Thymus (tissue), 11 donors: ENCODE data around the gene GPA33. TPM values are rescaled to one million over a fixed set of nuclear protein-coding genes. Genes with fewer than 3 reads are reported as not detected.

Experiments used
- DNase-seq, 9 donors: peaks; one replicate each; pipeline ENCODE4 v3.0.0-alpha.2; 2013; ENCODE audit warnings: low spot score in 9 of 9, low read depth in 6 of 9, missing footprints in 1 of 9
- H3K27ac ChIP-seq, 2 donors: one replicate each; pipeline ENCODE4 v1.5.1; 2013; ENCODE audit warnings: control low read depth in 1 of 2, low read depth in 1 of 2, low read length in 1 of 2, mild to moderate bottlenecking in 1 of 2, moderate library complexity in 1 of 2
- H3K27me3 ChIP-seq, 2 donors: one replicate each; pipeline ENCODE4 v1.5.1; 2013; ENCODE audit warnings: low read length in 1 of 2; ENCODE audit not compliant: control insufficient read depth in 2 of 2, insufficient read depth in 1 of 2
- H3K36me3 ChIP-seq, 2 donors: one replicate each; pipeline ENCODE4 v1.5.1; 2013; ENCODE audit warnings: low read length in 1 of 2, mild to moderate bottlenecking in 1 of 2, moderate library complexity in 1 of 2; ENCODE audit not compliant: control insufficient read depth in 2 of 2, insufficient read depth in 2 of 2
- H3K4me1 ChIP-seq, 2 donors: one replicate each; pipeline ENCODE4 v1.5.1; 2013; ENCODE audit warnings: low read length in 2 of 2; ENCODE audit not compliant: control insufficient read depth in 2 of 2, insufficient read depth in 2 of 2
- H3K4me3 ChIP-seq, 2 donors: one replicate each; pipeline ENCODE4 v1.5.1; 2013; ENCODE audit warnings: low read length in 2 of 2, control low read depth in 1 of 2, mild to moderate bottlenecking in 1 of 2
- H3K9me3 ChIP-seq, 2 donors: one replicate each; pipeline ENCODE4 v1.5.1; 2013; ENCODE audit warnings: low read length in 1 of 2, mild to moderate bottlenecking in 1 of 2; ENCODE audit not compliant: control insufficient read depth in 2 of 2, insufficient read depth in 1 of 2
- WGBS: extraction: QIAGEN DNeasy Blood & Tissue Kit; methylation state at CpG from one replicate; pipeline ENCODE4 v1.1.7; 2013; 5-methylcytosine and 5-hydroxymethylcytosine counted together
- polyA plus RNA-seq: library from polyadenylated mRNA; stranded (reverse); fragments of 200-250 nt; gene quantifications from one replicate; pipeline ENCODE4 v1.2.3, GENCODE V29; 2013
- total RNA-seq: library from RNA; stranded (reverse); fragments of 120-200 nt; gene quantifications from one replicate; pipeline ENCODE4 v1.2.4, GENCODE V29; 2013
- donor health status: healthy.

The GPA33 gene
- total and polyA plus RNA-seq, 2 donors = 2.3 to 3.5 TPM

- peak in 3 of 9 donors; percentile 6 to 49 (median 18) for DNase-seq
- WGBS = 17% methylated on average over 47 of the region's 47 CpGs
- Histone ChIP-seq H3K27ac (no peak overlapping the region), H3K36me3 (no peaks in the 10 kb centered on the region), H3K27me3 (peaks cover 0 to 2% of the 10 kb centered on the region in 2 donors), H3K4me3 (peak overlapping the region; percentile 35 to 45), H3K9me3 (no peaks in the 10 kb centered on the region), H3K4me1 (peaks cover 0 to 5% of the 10 kb centered on the region in 2 donors)
Observed at GRCh38 chr1:167121375-167122120, 31.4 kb upstream of the GPA33 start.

GRCh38 chr1:167120899-167121298 is 30.7 kb upstream of the GPA33 start:
- Histone ChIP-seq H3K27ac (no peak overlapping the region), H3K9me3 (no peaks in the 10 kb centered on the region), H3K36me3 (no peaks in the 10 kb centered on the region), H3K4me1 (peaks cover 0 to 5% of the 10 kb centered on the region in 2 donors), H3K4me3 (peak overlapping the region; percentile 35 to 45), H3K27me3 (peaks cover 0 to 2% of the 10 kb centered on the region in 2 donors)
- 30% methylated on average over 13 of the region's 13 CpGs for WGBS
- peak in 1 of 9 donors; percentile 16 for DNase-seq

GRCh38 chr1:167119696-167120095 is 29.5 kb upstream of the GPA33 start:
- Histone ChIP-seq H3K4me3 (no peak overlapping the region), H3K4me1 (peaks cover 0 to 5% of the 10 kb centered on the region in 2 donors), H3K36me3 (no peaks in the 10 kb centered on the region), H3K27me3 (peaks cover 0 to 2% of the 10 kb centered on the region in 2 donors), H3K9me3 (no peaks in the 10 kb centered on the region), H3K27ac (no peak overlapping the region)
- DNase-seq = no peak
- 94% methylated on average over 3 of the region's 3 CpGs for WGBS

- Histone ChIP-seq H3K9me3 (no peaks in the 10 kb centered on the region), H3K27me3 (peaks cover 0 to 2% of the 10 kb centered on the region in 2 donors), H3K4me3 (no peak overlapping the region), H3K27ac (no peak overlapping the region), H3K36me3 (no peaks in the 10 kb centered on the region), H3K4me1 (peaks cover 0 to 5% of the 10 kb centered on the region in 2 donors)
- WGBS = 77% methylated on average over 5 of the region's 5 CpGs
- DNase-seq = no peak
Observed at GRCh38 chr1:167118188-167118587, 28.0 kb upstream of the GPA33 start.

GRCh38 chr1:167117225-167117624 is 27.0 kb upstream of the GPA33 start:
- peaks cover 0 to 2% of the 10 kb centered on the region in 2 donors for H3K27me3 ChIP-seq
- H3K4me3 ChIP-seq = no peak overlapping the region
- no peaks in the 10 kb centered on the region for H3K9me3 ChIP-seq
- no peak overlapping the region for H3K27ac ChIP-seq
- peaks cover 0 to 5% of the 10 kb centered on the region in 2 donors for H3K4me1 ChIP-seq
- no peaks in the 10 kb centered on the region for H3K36me3 ChIP-seq
- WGBS = 98% methylated on average over 9 of the region's 9 CpGs
- DNase-seq = no peak

GRCh38 chr1:167116174-167116573 is 26.0 kb upstream of the GPA33 start:
- Histone ChIP-seq H3K27me3 (no peaks in the 10 kb centered on the region), H3K36me3 (no peaks in the 10 kb centered on the region), H3K4me1 (no peaks in the 10 kb centered on the region), H3K27ac (no peak overlapping the region), H3K9me3 (no peaks in the 10 kb centered on the region), H3K4me3 (no peak overlapping the region)
- no peak for DNase-seq
- 82% methylated on average over 1 of the region's 1 CpG for WGBS

GRCh38 chr1:167115655-167116054 is 25.5 kb upstream of the GPA33 start:
- WGBS = 93% methylated on average over 5 of the region's 5 CpGs

GRCh38 chr1:167114725-167115124 is 24.5 kb upstream of the GPA33 start:
- H3K4me3 ChIP-seq = no peak overlapping the region
- DNase-seq = no peak
- H3K27me3 ChIP-seq = no peaks in the 10 kb centered on the region
- peaks cover 0 to 3% of the 10 kb centered on the region in 2 donors for H3K9me3 ChIP-seq
- no peaks in the 10 kb centered on the region for H3K36me3 ChIP-seq
- H3K27ac ChIP-seq = no peak overlapping the region
- peaks cover 3 to 7% of the 10 kb centered on the region in 2 donors for H3K4me1 ChIP-seq

More at GRCh38 chr1:167115655-167116054, 25.5 kb upstream of the GPA33 start:
- no peak overlapping the region for H3K27ac ChIP-seq
- H3K36me3 ChIP-seq = no peaks in the 10 kb centered on the region
- H3K4me3 ChIP-seq = no peak overlapping the region
- no peaks in the 10 kb centered on the region for H3K9me3 ChIP-seq
- no peaks in the 10 kb centered on the region for H3K27me3 ChIP-seq
- peaks cover 1 to 2% of the 10 kb centered on the region in 2 donors for H3K4me1 ChIP-seq
- DNase-seq = no peak

- no peaks in the 10 kb centered on the region for H3K27me3 ChIP-seq
- DNase-seq = no peak
- WGBS = 98% methylated on average over 4 of the region's 4 CpGs
- no peak overlapping the region for H3K27ac ChIP-seq
- H3K9me3 ChIP-seq = peaks cover 0 to 10% of the 10 kb centered on the region in 2 donors
- no peak overlapping the region for H3K4me3 ChIP-seq
- H3K4me1 ChIP-seq = peaks cover 3 to 19% of the 10 kb centered on the region in 2 donors
- no peaks in the 10 kb centered on the region for H3K36me3 ChIP-seq
Observed at GRCh38 chr1:167111868-167112709, 21.9 kb upstream of the GPA33 start.
